GM10847 (cell line): ENCODE measurements around the gene GRB7.

ENCODE experiments used
- POLR2A ChIP-seq: IDR thresholded peaks from 2 replicates; pipeline ENCODE4 v1.6.1; 2011; ENCODE audit not compliant: insufficient read length; ENCODE audit errors: extremely low read depth

GRB7 gene

GRCh38 chr17:39772987-39773934, 35.5 kb downstream of the GRB7 start:
- TF ChIP-seq POLR2A = no peak

DNA sequence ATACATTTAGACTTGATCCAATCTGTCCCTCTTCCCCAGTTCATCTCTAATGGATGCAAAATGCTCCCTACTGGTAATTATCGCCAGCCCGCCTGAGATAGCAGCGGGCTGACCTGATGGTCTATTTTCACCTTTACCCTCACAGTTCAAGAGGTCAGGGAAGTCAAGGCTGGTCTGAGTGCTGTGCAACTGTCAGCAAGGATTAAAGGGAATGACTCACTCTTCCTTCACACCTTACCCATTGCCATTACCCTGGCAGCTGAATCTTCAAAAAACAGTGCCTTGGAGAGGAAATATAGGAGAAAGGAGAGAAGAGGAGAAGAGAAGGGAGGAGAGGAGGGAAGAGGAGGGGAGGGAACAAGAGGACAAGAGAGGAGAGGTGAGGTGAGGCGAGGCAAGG, 36.3 kb downstream of the GRB7 start:
- TF ChIP-seq POLR2A = no peak

- no peak for TF ChIP-seq POLR2A
Observed at GRCh38 chr17:39775031-39775430, 37.3 kb downstream of the GRB7 start.

GRCh38 chr17:39776252-39776651, 38.5 kb downstream of the GRB7 start:
- no peak for TF ChIP-seq POLR2A

DNA sequence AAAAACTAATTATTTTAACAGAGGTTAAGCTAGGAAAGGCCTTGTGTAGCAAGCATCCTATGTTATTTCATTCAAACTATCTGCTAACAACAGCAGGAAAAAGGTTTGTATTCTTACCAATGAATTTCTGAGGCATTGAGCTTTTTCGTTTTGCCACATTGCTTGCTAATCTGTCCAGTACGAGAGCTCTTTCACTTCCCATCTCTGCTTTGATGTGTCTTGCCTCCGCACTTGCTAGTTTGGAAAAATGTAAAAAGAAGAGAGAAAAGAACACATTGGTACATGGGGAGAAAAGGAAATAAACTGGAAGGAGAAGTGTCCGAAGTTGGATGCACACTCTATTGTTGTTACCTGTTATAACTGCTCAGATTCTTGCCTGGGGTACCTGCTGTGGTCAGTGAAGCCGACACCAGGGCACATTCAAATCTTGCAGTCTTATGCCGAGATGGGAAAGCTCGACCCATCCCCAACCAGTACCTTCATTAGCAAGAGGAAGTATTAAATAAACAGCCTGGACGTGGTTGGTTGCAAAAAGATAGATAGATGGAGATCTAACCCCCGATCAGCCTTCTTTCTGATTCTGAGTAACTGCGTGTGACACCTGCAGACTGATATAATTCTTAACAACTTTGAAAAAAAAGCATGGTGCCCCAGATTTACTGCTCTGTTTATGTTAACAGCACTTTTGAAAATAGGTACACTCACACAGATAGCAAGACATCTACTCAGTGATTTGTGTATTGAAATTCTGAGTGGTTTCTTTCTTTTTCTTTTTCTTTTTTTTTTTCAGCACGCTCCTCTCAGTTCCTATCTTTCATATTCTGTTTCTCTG, 40.0 kb downstream of the GRB7 start:
- TF ChIP-seq POLR2A = peak; percentile 27

DNA sequence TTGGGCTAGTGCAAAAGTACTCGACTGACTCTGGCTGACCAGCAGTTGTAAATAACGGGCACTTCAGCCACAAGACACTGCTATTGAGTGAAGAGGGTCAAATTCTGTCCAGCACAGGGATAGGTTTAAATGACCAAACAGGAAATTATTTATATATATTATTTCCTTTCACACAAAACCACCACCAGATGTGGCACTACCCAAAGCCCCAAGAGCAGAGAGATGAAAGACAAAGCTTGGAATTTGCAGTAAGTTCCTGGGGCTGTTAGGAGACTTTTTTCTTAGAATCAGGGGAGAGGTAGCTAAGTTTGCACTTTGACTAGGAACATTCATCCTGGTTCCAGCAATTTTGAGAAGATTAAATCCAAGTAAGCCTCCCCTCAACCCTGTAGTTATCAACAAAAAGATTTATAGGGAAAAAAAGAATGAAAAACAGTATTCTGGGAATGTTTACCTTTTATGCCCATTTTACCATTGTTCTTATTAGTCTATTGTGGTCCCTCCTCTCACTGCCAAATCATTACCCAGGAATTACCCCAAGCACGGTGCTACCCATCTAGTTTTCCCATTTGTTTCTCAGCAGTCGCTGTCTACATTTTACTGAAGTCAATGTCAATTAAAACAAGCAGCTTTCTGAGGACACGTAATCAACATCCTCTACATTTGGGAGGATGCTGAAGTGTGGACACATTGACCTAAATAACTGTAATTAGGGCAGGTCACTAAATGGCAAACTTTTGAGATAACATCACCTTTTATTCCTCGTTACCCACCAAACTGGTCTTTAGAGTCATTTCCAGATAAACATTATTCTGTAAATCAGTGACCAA, 43.5 kb downstream of the GRB7 start:
- no peak for TF ChIP-seq POLR2A

GRCh38 chr17:39781861-39782213, 44.1 kb downstream of the GRB7 start:
- no peak for TF ChIP-seq POLR2A

DNA sequence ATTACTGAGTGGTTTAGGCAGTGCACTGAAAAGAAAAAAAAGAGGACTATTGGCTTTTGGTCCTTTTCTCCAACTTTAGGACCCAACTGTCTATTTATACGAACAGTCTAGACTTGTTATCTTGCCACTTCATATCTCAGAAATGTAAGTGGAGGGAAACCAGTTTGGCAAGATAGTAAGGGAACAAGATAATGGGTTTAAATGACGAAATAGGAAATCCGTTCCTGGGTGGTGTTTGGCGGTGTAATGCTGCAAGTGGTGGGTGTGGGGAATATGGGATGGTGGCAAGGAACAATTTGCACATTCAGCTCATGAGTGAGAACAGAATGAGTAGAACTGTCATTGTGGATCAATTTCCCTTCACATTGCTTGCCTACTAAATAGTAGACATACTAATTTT, 44.7 kb downstream of the GRB7 start:
- no peak for TF ChIP-seq POLR2A

GRCh38 chr17:39782980-39783379, 45.2 kb downstream of the GRB7 start:
- TF ChIP-seq POLR2A = no peak

DNA sequence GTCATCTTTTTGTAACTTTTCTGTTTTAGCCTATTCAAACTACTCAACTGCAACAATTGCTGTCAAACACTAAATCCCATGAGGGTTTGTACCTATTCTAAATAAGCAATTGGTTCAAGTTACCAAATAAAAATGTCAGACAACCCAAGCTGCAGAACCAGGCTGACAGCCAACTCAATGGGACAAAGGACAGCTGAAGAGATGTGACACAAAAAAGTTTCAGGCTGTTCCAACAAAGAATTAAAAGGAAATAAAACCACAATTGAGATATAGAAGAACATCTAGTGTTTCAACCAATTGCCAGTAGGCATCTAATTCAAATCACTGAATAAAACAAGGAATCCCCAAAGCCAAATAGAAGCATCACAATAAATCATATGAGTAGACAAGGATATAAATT, 49.3 kb downstream of the GRB7 start:
- TF ChIP-seq POLR2A = no peak

DNA sequence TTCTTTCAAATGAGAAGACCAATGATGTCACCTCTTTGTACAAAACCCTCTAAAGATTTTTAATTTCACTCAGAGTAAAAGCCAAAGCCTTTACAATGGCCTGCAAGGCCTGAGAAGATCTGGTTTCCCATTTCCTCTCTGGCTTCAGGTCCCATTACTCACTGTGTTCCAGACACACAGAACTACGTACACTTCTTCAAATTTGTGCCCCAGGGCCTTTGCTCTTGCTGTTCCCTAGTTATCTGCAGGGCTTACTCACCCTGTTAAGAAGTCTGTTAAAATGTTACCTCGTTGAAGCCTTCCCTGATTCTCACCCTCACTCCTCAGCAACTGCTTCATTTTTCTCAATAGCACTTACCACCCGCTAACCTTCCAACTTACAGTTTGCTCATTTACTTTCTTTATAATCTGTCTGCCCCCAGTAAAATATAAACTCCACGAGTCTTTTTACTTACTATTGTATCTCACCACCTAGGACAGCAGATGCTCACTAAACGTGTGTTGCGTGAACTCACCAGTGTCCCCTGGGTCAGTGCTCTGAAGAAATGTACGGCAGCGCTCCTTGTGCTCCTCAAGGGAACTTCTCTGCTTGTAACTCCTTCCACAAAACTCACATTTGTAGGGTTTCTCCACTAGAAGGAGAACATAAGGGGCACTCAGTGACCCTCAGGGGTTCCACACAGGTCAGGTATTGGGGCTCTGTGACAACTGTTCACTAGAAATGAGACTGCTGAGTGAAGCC, 50.2 kb downstream of the GRB7 start:
- TF ChIP-seq POLR2A = no peak

DNA sequence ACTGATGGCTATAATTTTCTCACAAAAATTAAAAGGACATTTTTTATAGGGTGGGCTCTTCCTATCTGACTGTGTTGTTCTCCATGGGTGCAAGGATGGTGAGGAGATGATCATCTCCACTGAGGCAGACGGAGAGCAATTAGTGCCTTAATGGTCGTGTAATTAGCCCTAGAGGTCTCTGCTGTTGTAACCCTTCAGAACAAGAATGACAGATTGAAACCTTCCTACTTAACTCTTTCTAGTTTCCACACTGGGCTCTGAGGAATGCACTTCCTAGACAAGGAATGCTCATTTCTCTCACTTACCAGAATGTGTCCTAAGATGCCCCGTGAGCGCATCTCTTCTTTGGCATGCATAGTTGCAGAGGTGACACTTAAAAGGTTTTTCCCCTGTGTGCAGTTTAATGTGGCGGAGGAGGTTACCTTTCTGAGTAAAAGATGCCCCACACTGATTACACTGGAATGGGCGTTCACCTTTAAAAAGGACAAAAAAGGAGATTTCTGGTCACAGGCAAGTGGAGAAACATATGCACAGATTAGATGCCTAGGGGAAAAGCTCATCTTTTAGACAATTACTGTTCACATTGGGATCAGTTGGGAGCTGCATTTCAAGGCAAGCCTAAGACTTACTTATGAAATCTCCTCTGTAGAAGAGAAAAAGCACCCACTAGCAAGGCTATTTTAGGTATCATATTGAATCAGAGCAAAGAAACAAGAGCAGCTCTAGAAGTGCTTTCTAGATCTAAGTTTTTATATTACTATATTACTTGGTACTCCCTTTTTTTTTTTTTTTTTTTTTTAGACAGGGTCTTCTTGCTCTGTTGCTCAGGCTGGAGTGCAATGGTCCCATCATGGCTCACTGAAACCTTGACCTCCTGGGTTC, 53.6 kb downstream of the GRB7 start:
- TF ChIP-seq POLR2A = no peak

DNA sequence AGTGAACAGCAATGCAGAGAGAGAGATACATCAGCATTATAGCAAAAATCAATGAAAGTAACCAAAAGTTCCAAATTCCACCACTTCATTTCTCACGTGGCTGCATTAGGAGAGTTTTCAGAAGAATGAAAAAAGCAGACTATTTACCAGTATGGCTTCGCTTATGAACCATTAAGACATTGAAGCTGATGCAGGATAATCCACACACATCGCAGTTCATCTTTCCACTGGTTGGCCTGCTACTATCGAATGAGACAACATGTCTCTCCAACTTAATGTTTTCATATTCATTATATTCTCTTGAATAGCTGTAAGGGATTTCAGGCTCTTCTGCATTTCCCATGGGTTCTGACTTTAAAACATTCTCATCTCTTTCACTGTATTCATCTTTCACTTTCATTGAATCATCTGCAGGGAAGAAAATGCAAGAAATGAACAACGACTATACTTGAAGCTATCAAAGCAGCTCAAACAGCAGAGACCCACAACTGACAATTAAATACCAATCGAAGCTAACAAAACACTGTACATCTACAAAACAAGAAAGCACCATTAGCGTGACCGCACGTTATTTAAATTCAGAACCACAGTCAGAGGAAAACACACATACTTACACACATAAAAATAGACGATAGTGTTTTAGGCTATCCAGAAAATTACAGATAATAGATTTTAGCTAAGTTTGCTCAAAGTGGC, 54.9 kb downstream of the GRB7 start:
- TF ChIP-seq POLR2A = no peak
